Caco-2 (cell line): ENCODE results near the gene PCDHB5. TPM values are rescaled to one million over a fixed set of nuclear protein-coding genes. Genes with fewer than 3 reads are reported as not detected.
"Not testable (repeated sequence)": the region's sequence is repeated elsewhere in the genome, so short reads cannot be mapped to it uniquely, and the experiment has no call there.

Experiments used
- BruUV-seq: library from RNA; stranded (reverse); fragments of 400-500 nt; replicated peaks from 2 replicates; lab custom pipeline; 2021; lab: Mats Ljungman, UMichigan
- CTCF ChIA-PET: fragments of 300-600 bp; sonication (Branson Sonifier 250); formaldehyde crosslinking; loops from one replicate; lab custom pipeline; 2022; ENCODE audit warnings: antibody characterized with exemption; lab: Charles Lee
- POLR2A ChIA-PET: fragments of 300-600 bp; sonication (Branson Sonifier 250); formaldehyde crosslinking; loops from one replicate; lab custom pipeline; 2022; ENCODE audit warnings: antibody characterized with exemption; lab: Charles Lee
- DNase-seq, 2 experiments: peaks; one replicate each; pipeline versions ENCODE4 v3.0.0 to v3.0.0-alpha.2; 2020 to 2022
- H3K27me3 ChIP-seq: replicated peaks from 2 replicates; pipeline ENCODE4 v1.6.0; 2011; ENCODE audit warnings: low read length; ENCODE audit not compliant: control insufficient read depth, insufficient read depth
- H3K36me3 ChIP-seq: 2 replicates; pipeline ENCODE4 v1.5.1; 2011; ENCODE audit warnings: low read length; ENCODE audit not compliant: control insufficient read depth, insufficient read depth
- H3K4me1 ChIP-seq: fragments of 250-450 bp; sonication (Bioruptor Pico); 2 replicates; pipeline ENCODE4 v1.5.1; 2020; ENCODE audit warnings: mild to moderate bottlenecking
- H3K4me3 ChIP-seq: 2 replicates; pipeline ENCODE4 v1.5.1; 2011; ENCODE audit warnings: low read depth, mild to moderate bottlenecking, control low read depth, low read length
- H3K9me3 ChIP-seq: fragments of 250-450 bp; sonication (Bioruptor Pico); 2 replicates; pipeline ENCODE4 v1.5.1; 2020; ENCODE audit warnings: mild to moderate bottlenecking, moderate library complexity
- H3K27ac Mint-ChIP-seq: one replicate; pipeline ENCODE4 v1.8.0; 2022; ENCODE audit warnings: mixed read lengths; ENCODE audit not compliant: unreplicated experiment
- H3K27me3 Mint-ChIP-seq: one replicate; pipeline ENCODE4 v1.8.0; 2022; ENCODE audit warnings: mixed read lengths; ENCODE audit not compliant: insufficient read depth, unreplicated experiment
- H3K36me3 Mint-ChIP-seq: one replicate; pipeline ENCODE4 v1.8.0; 2022; ENCODE audit warnings: mild to moderate bottlenecking, mixed read lengths; ENCODE audit not compliant: insufficient read depth, unreplicated experiment
- H3K4me1 Mint-ChIP-seq: one replicate; pipeline ENCODE4 v1.8.0; 2022; ENCODE audit warnings: low read depth, mixed read lengths; ENCODE audit not compliant: unreplicated experiment
- H3K4me3 Mint-ChIP-seq: one replicate; pipeline ENCODE4 v1.8.0; 2022; ENCODE audit warnings: mild to moderate bottlenecking, moderate library complexity, mixed read lengths; ENCODE audit not compliant: unreplicated experiment
- H3K9me3 Mint-ChIP-seq: one replicate; pipeline ENCODE4 v1.8.0; 2022; ENCODE audit warnings: mixed read lengths; ENCODE audit not compliant: unreplicated experiment
- intact Hi-C: fragments of 100-400 bp; cut with micrococcal nuclease; formaldehyde crosslinking; loops from one replicate; pipeline ENCODE4 v1.10.0; 2022; ENCODE audit not compliant: unreplicated experiment
- total RNA-seq: library from RNA; stranded (reverse); gene quantifications from 2 replicates; pipeline ENCODE4 v1.2.3, GENCODE V29; 2022
- TF ChIP-seq, protein P1 (sequence below), 2 experiments: fragments of 200-600 bp in 1 of 2; IDR thresholded peaks; 1 replicate in 1 of 2; 2 replicates in 1 of 2; pipeline versions ENCODE4 v1.5.1 to v1.8.0; 2011 to 2022; ENCODE audit warnings: antibody characterized with exemption in 1 of 2, control low read depth in 1 of 2, inconsistent platforms in 1 of 2, low read depth in 1 of 2, low read length in 1 of 2, mild to moderate bottlenecking in 1 of 2, moderate library complexity in 1 of 2; ENCODE audit not compliant: insufficient read depth in 1 of 2, severe bottlenecking in 1 of 2, unreplicated experiment in 1 of 2

Gene PCDHB5
- total RNA-seq, 1 experiment from 2014 or later = not detected

DNA sequence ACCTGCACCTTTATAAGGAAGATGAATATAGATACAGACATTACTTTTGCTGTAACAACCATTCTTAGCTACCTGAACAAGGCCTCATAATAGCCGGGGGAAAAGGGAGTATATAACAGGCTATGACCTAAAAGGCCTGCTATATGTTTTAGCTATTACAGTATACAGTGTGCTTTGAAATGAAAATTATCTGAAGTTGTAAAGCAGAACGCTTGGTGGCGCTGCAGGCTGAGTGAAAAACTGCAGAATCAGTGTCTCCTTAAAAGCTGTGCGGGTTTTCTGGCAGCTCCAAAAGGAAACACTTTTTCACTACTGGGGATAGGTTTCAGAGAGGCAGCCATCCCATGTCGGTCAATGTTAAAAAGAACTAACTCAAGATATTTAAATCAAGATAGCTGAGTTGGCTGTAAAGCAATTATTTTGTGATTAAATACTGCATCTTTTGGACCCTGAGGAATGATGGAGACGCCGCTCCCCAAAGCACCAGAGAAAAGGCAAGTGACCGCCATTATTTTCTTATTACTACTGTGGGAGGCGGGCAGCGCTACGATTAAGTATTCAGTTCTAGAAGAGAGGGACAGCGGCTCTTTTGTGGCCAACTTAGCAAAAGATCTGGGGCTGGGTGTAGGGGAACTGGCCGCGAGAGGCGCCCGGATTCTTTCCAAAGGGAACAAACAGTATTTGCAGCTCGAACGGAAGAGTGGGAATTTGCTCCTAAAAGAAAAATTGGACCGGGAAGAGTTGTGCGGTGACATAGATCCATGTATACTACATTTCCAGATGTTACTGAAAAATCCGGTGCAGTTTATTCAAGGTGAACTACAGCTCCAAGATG lies 20.8 kb downstream of the PCDHB5 start:
- Mint-ChIP-seq H3K4me3 (no peak overlapping the region), H3K27ac (no peak overlapping the region), H3K9me3 (peaks cover 32% of the 10 kb centered on the region), H3K4me1 (no peaks in the 10 kb centered on the region), H3K27me3 (no peaks in the 10 kb centered on the region), H3K36me3 (no peaks in the 10 kb centered on the region)
- Histone ChIP-seq H3K9me3 (0 out of 2 replicates have a peak, but pooled peaks cover 4% of the 10 kb centered on the region), H3K4me1 (no peaks in the 10 kb centered on the region), H3K27me3 (no peaks in the 10 kb centered on the region), H3K4me3 (no peak overlapping the region), H3K36me3 (no peaks in the 10 kb centered on the region)
- ChIA-PET CTCF (interaction anchor here (0.8 kb wide), 1 partner anchor 164 kb away, joined by 3 read pairs; the partner anchor contains the start of gene TAF7), POLR2A (no interaction called here)
- intact Hi-C loops = no loop called here
- BruUV-seq = no TSS peak
- TF ChIP-seq, protein P1, sequence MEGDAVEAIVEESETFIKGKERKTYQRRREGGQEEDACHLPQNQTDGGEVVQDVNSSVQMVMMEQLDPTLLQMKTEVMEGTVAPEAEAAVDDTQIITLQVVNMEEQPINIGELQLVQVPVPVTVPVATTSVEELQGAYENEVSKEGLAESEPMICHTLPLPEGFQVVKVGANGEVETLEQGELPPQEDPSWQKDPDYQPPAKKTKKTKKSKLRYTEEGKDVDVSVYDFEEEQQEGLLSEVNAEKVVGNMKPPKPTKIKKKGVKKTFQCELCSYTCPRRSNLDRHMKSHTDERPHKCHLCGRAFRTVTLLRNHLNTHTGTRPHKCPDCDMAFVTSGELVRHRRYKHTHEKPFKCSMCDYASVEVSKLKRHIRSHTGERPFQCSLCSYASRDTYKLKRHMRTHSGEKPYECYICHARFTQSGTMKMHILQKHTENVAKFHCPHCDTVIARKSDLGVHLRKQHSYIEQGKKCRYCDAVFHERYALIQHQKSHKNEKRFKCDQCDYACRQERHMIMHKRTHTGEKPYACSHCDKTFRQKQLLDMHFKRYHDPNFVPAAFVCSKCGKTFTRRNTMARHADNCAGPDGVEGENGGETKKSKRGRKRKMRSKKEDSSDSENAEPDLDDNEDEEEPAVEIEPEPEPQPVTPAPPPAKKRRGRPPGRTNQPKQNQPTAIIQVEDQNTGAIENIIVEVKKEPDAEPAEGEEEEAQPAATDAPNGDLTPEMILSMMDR (IDR thresholded peaks at IDR 0.05; ENCODE audit: insufficient read depth in 1 of 2, low read depth in 1 of 2, low read length in 1 of 2, severe bottlenecking in 1 of 2, unreplicated experiment in 1 of 2) = peak in 1 of 2 experiments; percentile 14
- no peak for DNase-seq

DNA sequence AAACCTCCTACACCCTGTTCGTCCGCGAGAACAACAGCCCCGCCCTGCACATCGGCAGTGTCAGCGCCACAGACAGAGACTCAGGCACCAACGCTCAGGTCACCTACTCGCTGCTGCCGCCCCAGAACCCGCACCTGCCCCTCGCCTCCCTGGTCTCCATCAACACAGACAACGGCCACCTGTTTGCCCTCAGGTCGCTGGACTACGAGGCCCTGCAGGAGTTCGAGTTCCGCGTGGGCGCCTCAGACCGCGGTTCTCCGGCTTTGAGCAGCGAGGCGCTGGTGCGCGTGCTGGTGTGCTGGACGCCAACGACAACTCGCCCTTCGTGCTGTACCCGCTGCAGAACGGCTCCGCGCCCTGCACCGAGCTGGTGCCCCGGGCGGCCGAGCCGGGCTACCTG lies 22.4 kb downstream of the PCDHB5 start:
- BruUV-seq, H3K4me3 ChIP-seq, H3K27me3 Mint-ChIP-seq, H3K36me3 Mint-ChIP-seq, intact Hi-C loops, POLR2A ChIA-PET, H3K36me3 ChIP-seq, CTCF ChIA-PET, H3K4me1 ChIP-seq, H3K4me1 Mint-ChIP-seq, DNase-seq, H3K27ac Mint-ChIP-seq, H3K27me3 ChIP-seq, H3K4me3 Mint-ChIP-seq, H3K9me3 ChIP-seq: not testable (repeated sequence)
- H3K9me3 Mint-ChIP-seq = peaks cover 25% of the 10 kb centered on the region

DNA sequence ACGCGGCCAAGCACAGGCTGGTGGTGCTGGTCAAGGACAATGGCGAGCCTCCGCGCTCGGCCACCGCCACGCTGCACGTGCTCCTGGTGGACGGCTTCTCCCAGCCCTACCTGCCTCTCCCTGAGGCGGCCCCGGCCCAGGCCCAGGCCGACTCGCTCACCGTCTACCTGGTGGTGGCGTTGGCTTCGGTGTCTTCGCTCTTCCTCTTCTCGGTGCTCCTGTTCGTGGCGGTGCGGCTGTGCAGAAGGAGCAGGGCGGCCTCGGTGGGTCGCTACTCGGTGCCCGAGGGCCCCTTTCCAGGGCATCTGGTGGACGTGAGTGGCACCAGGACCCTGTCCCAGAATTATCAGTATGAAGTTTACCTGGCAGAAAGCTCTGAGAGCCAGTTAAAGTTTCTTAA lies 22.9 kb downstream of the PCDHB5 start:
- H3K9me3 ChIP-seq, H3K27me3 Mint-ChIP-seq, H3K4me3 Mint-ChIP-seq, CTCF ChIA-PET, DNase-seq, H3K4me1 Mint-ChIP-seq, intact Hi-C loops, POLR2A ChIA-PET, H3K36me3 Mint-ChIP-seq, BruUV-seq, H3K4me1 ChIP-seq, H3K27ac Mint-ChIP-seq, H3K4me3 ChIP-seq, H3K27me3 ChIP-seq, H3K36me3 ChIP-seq: not testable (repeated sequence)
- peaks cover 20% of the 10 kb centered on the region for H3K9me3 Mint-ChIP-seq
